ENCODE measurements around the gene CLPX.
A peak's percentile ranks its signal among the peaks of the same experiment; 100 is the strongest.

Gene CLPX

DNA sequence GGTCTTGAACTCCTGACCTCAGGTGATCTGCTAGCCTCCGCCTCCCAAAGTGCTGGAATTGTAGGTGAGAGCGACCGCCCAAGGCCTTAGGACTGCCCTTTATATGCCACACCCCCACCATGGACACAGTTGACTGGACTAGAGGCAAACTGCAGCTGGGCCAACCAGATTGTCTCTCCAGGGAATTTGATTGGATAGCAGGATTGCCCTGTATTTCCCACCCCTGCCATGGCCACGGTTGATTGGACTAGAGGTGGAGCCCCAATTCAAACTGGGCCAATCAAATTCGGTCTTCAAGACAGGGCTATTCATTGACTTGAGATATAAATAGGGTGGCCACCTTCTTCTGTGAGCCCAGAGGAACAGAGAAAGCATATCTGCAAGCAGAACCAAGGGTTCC lies 6.9 kb upstream of the CLPX start:
- no peak for TF ChIP-seq POLR2AphosphoS5 (IDR thresholded peaks at IDR 0.05; ENCODE audit: low read depth, low read length)
- TF ChIP-seq, protein P1, sequence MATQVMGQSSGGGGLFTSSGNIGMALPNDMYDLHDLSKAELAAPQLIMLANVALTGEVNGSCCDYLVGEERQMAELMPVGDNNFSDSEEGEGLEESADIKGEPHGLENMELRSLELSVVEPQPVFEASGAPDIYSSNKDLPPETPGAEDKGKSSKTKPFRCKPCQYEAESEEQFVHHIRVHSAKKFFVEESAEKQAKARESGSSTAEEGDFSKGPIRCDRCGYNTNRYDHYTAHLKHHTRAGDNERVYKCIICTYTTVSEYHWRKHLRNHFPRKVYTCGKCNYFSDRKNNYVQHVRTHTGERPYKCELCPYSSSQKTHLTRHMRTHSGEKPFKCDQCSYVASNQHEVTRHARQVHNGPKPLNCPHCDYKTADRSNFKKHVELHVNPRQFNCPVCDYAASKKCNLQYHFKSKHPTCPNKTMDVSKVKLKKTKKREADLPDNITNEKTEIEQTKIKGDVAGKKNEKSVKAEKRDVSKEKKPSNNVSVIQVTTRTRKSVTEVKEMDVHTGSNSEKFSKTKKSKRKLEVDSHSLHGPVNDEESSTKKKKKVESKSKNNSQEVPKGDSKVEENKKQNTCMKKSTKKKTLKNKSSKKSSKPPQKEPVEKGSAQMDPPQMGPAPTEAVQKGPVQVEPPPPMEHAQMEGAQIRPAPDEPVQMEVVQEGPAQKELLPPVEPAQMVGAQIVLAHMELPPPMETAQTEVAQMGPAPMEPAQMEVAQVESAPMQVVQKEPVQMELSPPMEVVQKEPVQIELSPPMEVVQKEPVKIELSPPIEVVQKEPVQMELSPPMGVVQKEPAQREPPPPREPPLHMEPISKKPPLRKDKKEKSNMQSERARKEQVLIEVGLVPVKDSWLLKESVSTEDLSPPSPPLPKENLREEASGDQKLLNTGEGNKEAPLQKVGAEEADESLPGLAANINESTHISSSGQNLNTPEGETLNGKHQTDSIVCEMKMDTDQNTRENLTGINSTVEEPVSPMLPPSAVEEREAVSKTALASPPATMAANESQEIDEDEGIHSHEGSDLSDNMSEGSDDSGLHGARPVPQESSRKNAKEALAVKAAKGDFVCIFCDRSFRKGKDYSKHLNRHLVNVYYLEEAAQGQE (IDR thresholded peaks at IDR 0.05; ENCODE audit: insufficient read depth in 1 of 2, low read depth in 2 of 2, low read length in 2 of 2) = no peak
- no peak for TF ChIP-seq SIN3A (IDR thresholded peaks at IDR 0.05; ENCODE audit: borderline replicate concordance, insufficient read depth, low read length)

DNA sequence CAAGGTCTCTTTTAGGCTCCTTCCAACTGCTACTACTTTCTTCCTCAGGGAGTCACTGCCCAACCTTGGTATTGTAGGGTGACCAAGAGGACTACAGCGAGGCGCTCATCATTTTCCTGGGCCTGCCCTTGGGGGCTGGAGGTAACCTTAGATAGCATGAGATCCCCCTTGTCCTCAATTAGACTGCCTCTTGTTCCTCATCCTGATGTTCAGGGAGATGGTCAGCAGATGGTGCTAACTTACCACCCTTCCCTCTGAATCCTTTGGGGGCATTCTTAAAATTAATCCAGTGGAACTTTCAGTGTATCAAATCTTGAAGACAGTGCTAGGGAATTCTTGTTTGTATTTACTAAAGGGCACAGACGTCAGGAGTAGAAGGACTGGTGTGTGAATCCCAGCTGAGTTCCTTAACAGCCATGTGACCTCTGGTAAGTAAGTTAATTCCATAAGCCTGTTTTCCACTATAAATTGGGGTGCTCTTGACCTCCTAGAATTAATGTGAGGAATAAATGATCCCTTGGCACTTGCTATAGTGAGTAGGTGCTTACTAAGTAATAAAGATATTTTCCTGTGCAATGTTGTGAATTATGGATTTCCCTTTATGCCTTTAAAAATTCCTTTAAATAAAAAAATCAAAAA lies 4.1 kb upstream of the CLPX start:
- no peak for TF ChIP-seq POLR2AphosphoS5 (IDR thresholded peaks at IDR 0.05; ENCODE audit: low read depth, low read length)
- TF ChIP-seq, protein P1 (IDR thresholded peaks at IDR 0.05; ENCODE audit: insufficient read depth in 1 of 2, low read depth in 2 of 2, low read length in 2 of 2) = no peak
- no peak for TF ChIP-seq TAF1 (IDR thresholded peaks at IDR 0.05; ENCODE audit: borderline replicate concordance, insufficient read depth, low read length)
- no peak for TF ChIP-seq SIN3A (IDR thresholded peaks at IDR 0.05; ENCODE audit: borderline replicate concordance, insufficient read depth, low read length)
- no peak for TF ChIP-seq FOXP2 (optimal IDR thresholded peaks at IDR 0.05; ENCODE audit: borderline replicate concordance, extremely low read depth, extremely low read length, insufficient read depth)

GRCh38 chr15:65184305-65184867 lies 756 bp downstream of the CLPX start:
- TF ChIP-seq, protein P1 (IDR thresholded peaks at IDR 0.05; ENCODE audit: insufficient read depth in 1 of 2, low read depth in 2 of 2, low read length in 2 of 2) = no peak
- TF ChIP-seq FOXP2 (optimal IDR thresholded peaks at IDR 0.05; ENCODE audit: borderline replicate concordance, extremely low read depth, extremely low read length, insufficient read depth) = peak; percentile 57
- no peak for TF ChIP-seq TAF1 (IDR thresholded peaks at IDR 0.05; ENCODE audit: borderline replicate concordance, insufficient read depth, low read length)
- no peak for TF ChIP-seq SIN3A (IDR thresholded peaks at IDR 0.05; ENCODE audit: borderline replicate concordance, insufficient read depth, low read length)
- no peak for TF ChIP-seq POLR2AphosphoS5 (IDR thresholded peaks at IDR 0.05; ENCODE audit: low read depth, low read length)

DNA sequence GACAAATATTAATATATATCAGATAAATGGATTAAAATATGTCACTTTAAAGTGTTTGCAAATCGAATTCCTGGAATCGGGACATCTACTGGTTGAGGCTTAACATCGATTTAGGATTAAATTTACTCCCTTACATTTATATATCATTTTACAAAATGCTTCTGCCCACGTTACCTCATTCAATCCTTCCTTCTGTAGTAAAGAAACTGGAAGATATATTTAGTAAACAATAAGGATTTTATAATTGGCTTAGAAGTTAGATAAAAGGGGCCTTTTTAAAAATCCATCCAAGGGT lies 1.3 kb downstream of the CLPX start:
- TF ChIP-seq SIN3A (IDR thresholded peaks at IDR 0.05; ENCODE audit: borderline replicate concordance, insufficient read depth, low read length) = no peak
- TF ChIP-seq TAF1 (IDR thresholded peaks at IDR 0.05; ENCODE audit: borderline replicate concordance, insufficient read depth, low read length) = no peak
- TF ChIP-seq FOXP2 (optimal IDR thresholded peaks at IDR 0.05; ENCODE audit: borderline replicate concordance, extremely low read depth, extremely low read length, insufficient read depth) = no peak
- TF ChIP-seq, protein P1 (IDR thresholded peaks at IDR 0.05; ENCODE audit: insufficient read depth in 1 of 2, low read depth in 2 of 2, low read length in 2 of 2) = no peak
- no peak for TF ChIP-seq POLR2AphosphoS5 (IDR thresholded peaks at IDR 0.05; ENCODE audit: low read depth, low read length)

- no peak for TF ChIP-seq FOXP2 (optimal IDR thresholded peaks at IDR 0.05; ENCODE audit: borderline replicate concordance, extremely low read depth, extremely low read length, insufficient read depth)
Measured at GRCh38 chr15:65182538-65182937, 2.6 kb downstream of the CLPX start.

All from PFSK-1 (cell line).